HG03135 (cell line): ENCODE results near the gene ESR1.
"Not testable (repeated sequence)": the region's sequence is repeated elsewhere in the genome, so short reads cannot be mapped to it uniquely, and the experiment has no call there.

Source experiments
- ATAC-seq: cut with Tn5 transposase; IDR thresholded peaks from one replicate; pipeline ENCODE4 v1.9.1; 2021; ENCODE audit warnings: mild to moderate bottlenecking, moderate library complexity; ENCODE audit not compliant: unreplicated experiment

The ESR1 gene

DNA sequence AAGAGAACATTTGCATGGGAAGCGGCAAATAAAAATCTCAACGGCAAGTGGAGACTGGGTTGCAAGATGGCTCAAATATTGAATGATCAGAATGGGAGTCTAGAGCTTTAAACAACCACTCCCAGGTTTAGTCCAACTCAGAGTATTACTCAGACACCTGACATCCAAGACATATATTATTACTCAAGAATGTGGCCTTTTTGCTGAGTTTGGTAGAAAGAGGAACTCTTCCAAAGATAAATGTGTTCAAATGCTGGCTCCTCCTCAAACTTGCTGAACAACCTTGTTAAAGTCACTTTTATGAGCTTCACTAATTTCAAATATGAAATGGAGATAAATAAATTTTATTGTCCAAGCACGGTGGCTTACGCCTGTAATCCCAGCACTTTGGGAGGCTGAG, 77.8 kb downstream of the ESR1 start:
- no peak for ATAC-seq

DNA sequence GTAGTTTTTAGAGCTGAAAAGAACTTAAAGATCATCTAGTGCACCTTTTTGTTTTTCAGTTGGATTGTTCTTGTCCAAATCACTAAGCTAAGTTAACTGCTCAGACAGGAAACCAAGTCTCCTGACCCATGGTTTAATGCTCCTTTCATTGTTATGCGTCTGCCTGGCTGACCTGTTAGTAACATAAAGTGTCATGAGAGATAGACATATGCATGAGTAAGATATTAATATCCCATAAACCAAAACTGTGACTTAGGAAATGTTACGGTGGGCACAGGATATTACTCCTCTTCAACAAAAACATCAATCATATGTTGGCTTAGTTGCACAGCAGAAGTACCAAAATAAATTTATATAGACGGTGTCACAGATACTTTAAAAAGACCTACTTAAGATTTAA, 84.0 kb downstream of the ESR1 start:
- ATAC-seq = no peak

DNA sequence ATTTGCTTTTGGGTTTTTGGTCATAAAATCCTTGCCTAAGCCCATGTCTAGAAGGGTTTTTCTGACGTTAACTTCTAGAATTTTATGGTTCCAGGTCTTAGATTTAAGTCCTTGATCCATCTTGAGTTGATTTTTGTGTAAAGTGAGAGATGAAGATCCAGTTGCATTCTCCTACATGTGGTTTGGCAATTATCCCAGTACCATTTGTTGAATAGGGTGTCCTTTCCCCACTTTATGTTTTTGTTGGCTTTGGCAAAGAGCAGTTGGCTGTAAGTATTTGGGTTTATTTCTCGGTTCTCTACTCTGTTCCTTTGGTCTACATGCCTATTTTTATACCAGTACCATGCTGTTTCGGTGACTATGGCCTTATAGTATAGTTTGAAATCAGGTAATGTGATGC, 86.9 kb downstream of the ESR1 start:
- not testable (repeated sequence) for ATAC-seq

DNA sequence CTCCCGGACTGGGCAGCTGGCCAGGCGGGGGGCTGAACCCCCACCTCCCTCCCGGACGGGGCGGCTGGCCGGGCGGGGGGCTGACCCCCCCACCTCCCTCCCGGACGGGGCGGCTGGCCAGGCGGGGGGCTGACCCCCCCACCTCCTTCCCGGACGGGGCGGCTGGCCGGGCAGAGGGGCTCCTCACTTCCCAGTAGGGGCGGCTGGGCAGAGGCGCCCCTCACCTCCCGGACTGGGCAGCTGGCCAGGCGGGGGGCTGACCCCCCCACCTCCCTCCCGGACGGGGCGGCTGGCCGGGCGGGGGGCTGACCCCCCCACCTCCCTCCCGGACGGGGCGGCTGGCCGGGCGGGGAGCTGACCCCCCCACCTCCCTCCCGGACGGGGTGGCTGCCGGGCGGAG, 91.7 kb downstream of the ESR1 start:
- ATAC-seq = not testable (repeated sequence)

DNA sequence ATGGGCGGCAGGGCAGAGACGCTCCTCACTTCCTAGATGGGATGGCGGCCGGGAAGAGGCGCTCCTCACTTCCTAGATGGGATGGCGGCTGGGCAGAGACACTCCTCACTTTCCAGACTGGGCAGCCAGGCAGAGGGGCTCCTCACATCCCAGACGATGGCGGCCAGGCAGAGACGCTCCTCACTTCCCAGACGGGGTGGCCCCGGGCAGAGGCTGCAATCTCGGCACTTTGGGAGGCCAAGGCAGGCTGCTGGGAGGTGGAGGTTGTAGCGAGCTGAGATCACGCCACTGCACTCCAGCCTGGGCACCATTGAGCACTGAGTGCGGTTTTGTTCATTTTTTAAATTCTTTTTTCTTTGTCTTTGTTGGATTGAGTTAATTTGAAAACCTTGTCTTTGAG, 92.3 kb downstream of the ESR1 start:
- not testable (repeated sequence) for ATAC-seq

DNA sequence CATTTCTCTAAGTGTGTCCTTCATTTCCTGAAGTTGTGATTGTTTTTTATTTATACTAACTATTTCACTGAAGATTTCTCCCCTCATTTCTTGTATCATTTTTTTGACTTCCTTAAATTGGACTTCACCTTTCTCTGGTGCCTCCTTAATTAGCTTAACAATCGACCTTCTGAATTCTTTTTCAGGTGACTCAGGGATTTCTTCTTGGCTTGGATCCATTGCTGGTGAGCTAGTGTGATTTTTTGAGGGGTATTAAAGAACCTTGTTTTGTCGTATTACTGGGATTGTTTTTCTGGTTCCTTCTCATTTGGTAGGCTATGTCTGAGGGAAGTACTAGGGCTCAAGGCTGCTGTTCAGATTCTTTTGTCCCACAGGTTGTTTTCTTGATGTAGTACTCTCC, 92.8 kb downstream of the ESR1 start:
- ATAC-seq = no peak

DNA sequence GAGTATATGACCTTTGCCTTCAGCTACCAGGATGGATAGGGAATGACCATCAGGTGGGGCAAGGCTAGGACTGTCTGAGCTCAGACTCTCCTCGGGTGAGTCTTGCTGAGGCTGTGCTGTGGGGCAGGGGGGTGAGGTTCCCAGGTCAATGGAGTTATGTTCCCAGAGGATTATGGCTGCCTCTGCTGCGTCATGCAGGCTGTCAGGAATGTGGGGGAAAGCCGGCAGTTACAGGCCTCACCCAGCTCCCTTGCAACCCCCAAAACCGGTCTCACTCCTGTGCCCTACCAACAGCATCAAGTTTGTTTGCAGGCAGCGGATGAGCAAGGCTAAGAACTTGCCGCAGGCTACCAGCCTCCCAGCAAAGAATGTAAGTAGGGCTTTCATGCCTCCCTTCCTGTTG, 93.5 kb downstream of the ESR1 start:
- no peak for ATAC-seq

DNA sequence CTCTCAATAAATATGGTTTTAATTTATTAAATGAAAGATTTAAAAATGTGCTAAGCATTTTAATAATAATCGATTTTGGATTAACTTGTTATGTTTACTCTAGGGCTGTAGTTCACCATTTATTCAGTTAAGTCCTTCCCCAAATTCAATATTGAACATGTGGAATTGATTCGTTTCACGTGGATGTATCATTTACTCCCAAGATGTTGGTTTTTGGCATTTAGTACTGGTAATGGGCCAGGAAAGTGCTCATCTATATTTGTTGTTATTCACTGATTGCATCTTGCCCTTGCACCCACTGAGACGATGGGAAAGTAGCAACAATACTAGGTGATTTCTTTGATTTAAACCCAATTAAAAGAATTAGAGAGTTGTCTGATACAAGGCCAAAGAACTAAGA, 97.1 kb downstream of the ESR1 start:
- no peak for ATAC-seq

DNA sequence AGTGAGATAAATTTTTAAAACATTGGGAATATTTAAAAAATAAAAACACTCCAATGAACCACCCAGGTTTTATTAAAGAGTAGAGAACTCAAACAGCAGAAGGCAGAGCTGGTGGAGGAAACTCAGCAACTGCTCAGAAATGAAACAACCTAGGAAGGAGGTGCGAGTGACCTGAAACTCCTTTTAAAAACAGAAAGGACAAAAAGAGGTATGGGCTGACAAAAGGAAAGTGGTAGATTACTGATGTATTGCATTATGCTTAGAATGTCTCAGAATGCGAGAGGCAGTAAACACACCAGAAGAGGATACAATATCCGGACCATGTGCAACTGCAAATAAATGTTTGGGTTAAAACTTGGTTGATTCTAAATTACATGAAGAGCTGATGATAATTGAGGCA, 97.6 kb downstream of the ESR1 start:
- ATAC-seq = no peak

DNA sequence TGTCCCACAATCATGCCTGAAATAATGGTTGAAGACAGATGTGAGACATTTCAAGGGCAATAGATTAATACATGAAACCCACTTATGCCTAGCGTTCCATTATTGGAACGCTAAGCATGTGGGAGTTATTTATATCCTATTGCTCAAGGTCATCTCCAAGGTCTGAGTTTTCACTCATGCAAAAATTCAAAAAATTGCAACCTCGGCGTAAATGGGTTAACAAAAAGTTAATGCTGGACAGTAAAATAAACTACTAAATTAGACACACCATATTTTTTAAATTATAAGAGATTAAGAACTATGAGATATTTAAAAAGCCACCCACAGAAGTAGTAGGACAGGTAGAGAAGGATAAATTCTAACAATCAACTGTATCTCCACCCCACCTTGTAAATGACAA, 98.4 kb downstream of the ESR1 start:
- ATAC-seq = no peak

DNA sequence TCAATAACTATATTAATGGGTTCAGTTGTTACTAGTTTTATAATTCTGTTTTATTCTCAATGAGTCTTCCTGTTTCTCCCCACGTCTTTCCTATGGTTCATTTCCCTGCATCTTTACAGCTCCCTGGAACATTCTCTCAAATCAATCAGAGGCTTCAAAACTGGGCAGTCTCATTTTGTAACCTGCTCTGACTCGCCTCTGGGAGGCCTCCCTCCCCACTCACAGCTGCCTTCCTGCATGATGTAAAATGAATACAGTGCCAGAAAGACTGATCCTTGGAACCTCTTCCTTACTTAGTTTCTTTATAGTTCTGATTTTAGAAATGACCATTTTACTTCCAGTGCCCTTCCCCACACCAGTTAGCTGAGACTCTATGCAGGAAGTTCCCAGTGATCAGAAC, 103.9 kb downstream of the ESR1 start:
- no peak for ATAC-seq

DNA sequence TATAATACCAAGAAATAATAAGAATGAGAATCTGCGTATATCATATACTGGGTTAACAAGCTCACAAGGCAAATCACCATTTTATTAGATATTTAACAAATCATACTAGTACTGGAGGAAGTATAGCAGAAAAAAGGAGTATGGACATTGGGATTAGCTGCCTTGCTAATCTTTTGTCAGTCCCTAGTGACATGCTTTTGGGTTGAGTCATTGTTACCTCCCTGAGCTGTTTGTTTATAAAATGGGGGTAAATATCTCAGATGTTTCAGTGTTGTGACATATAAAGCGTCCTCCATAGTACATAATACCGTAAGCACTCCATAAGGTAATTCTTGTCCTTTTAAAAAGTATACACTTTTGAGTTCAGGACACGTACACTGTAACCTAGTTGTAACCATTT, 107.0 kb downstream of the ESR1 start:
- no peak for ATAC-seq

DNA sequence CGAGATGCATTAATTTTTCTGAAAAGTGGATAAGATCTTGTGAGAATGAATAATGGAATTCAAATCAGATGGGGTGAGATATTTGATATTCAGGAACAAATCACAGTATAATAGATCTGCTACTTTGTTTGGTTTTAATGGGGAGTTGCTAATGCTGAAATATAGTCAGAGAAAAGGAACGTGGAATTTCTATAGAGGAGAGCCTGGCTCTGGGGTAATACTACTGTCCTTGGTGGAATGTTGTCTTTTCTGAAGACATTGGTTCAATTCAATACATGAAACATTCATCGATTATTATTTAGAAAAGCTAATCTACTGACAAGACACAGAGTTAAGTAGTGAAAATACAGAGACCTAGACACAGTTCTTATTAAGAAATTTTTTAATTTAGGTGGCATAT, 108.6 kb downstream of the ESR1 start:
- ATAC-seq = no peak

DNA sequence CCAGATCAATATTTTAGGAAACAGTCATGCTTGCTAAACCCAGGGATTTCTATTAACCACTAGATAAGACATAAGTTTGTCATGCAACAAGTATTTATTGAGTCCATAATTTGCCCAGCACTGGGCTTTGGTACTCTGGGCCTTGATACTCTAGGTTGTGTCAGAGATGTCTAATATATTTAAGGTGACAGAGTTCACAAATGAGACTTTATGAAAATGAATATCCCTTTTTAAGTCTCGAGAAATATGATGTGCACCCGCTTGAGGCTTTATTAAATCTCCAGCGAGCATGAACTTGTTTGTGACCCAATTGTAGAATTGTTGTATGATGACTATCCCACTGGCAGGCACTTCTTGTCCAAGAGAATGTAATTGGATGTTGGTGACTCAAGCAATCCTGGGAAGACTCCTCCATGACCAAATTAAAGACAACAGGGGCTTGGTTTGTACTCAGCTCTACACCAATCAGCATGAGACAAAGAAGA, 109.2 kb downstream of the ESR1 start:
- ATAC-seq = no peak

DNA sequence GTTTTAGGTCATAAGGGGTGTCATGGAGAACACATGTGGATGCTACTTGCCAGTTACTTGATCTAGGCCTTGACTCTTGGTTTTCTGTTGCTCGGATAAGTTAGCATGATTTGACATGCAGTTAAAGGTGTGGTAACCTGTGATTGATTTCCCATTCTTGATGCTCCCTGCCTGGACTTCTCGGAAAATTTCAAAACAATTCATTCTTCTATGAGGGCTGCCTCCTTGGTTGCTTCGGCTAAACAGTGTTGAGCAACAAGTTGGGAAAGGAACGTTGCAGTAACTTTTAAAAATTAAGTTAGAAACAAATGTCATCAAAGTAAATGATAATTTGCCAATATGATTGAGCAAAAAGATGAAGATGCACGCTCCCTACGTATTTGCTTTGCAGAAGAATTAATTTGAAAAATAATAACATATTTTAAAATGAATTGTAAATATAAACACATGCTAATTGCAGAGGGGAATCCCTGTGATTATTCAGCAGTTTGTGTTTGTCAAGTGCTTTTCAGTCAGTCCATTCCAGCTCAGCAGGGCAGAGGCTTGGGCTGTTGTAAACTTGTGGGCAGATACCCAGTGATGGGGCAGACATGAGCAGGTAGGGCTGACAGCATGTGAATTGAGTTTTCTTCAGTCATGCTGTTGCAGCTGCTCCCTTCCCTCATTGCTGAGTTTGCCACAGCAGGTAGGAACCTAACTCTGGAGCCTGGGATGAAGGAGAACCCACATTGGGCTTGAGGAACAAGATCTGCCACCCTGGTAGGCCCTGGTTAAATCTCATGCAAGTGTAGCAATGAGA, 110.2 kb downstream of the ESR1 start:
- no peak for ATAC-seq

DNA sequence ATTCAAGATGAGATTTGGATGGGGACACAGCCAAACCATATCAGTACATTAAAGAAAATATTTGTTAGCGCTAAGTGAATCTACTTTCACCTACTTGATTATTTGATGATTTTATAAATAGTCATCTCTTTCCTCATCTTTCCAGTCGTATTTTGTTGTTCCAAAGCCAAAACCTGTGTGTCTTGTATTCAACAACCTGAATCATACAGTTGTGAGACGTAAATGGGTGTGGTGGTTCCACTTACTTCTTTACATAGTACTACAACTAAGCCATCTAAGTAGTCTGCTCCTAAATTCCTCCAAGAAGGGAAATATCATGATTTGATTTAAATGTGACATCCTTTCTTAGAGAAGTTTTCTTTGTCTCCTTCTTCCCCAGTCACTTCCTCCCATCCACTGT, 132.8 kb downstream of the ESR1 start:
- ATAC-seq = no peak

DNA sequence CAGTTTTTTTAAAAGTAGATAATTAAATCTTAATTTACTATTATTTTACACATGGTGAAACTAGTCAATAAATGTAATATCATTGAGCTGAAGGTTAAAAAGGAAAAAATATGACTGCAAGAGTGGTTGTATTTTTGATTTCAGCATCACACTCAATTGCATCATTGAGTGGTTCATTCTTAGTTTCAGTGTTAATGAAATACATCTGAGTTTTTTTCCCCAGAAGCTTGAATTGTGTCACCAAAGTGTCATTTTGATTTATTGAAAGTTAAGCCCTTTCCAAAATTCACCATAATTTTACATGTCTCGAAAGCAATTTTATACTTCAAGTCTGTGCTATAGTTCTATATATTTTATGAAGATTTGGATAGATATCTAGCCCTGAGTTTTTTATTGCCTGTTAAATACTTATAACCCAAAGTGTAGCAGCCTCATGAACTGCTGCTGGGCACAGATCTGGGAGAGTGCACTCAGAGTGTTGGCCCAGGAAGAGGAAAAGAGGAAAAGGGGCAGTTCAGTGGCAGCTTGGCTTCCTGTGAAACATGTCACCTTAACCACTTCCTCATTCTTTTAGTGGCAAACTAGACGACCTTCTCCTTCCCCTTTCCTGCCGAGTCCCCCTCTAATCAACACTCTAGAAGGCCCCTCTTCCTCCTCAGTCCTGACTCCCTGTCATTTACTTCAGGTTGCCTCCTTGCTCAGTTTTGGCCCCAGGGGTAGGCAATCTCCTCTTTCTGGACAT, 140.7 kb downstream of the ESR1 start:
- no peak for ATAC-seq

DNA sequence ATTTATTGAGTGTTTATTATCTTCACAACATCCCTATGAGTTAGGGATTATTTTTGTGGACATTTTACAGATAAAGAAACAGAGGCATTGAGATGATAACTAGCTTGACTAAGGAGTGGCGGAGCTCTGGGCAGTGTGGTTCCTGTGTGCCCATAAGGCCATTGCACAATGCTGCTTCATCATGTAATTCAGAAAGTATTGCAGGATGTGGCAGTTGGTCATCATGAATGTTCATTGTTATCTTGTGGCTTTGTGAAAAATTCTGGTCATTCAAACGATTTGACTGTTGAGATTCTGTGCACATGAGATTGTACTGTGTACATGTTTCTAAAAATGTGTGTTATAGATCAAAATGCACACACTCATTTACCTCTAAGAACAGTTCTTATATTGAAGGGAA, 150.8 kb downstream of the ESR1 start:
- ATAC-seq = no peak

DNA sequence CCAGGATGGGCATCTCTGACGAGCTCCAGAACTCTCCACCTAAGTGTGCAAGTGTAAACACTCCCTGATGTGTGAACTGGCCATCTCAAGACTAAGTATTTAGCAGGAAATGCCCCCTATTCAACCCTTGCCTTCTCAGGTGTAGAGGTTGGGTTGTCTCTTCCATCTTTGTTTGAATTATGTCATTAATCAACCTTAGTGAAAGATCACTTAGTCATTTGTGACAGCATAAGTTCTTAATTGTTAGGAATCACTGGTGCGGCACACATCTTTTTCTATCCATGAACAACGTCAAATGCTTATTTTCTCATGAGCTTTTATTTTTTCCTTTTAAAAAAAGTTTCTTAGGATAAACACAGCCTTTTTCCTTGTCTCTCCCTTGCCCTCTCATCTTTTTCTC, 151.6 kb downstream of the ESR1 start:
- ATAC-seq = no peak

DNA sequence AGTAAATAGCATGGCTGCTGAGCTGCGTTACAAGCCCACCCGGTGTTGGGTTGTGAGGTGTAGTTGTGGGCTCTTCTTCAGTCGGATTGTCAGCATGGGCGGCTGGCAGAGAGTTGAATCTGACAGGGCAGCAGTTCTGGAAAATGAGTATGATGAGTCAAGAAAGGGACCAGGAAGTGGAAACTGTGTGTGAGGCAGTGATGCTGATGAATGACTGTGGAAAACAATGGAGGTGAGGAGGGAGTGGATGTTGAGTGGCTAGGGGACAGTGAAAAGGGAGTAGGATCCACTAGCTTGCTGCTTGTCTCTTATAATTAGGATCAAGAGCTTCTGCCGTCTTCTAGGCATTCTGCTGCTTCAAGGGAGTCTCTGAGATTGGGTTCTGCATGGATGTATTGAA, 154.3 kb downstream of the ESR1 start:
- ATAC-seq = no peak

DNA sequence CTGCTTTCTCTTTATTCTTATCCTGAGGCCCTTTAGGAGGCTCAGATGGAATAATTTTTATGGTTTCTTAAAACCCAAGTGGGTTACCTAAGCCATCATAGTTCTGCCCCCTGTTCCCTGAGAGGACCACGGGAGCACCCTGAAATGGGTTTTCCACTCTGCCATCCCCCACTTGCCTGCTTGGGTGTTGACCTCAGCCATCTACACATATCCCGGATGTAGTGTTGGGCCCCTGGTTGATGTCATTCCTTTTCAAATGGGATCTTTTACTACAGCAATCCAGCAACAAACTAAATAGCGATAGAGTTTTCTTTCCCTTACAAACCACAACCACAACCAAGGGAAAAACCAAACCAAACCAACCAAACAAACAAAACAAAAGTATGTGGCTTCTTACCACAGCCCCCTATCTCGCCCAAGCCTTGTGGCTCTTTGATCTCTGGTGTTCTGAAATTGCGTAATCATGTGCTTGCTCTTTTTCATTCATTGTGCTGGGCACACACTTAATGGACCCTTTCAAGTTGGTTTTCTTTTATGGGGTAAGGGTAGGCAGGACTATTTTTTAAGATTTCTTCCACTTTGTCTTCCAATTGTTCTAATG, 154.9 kb downstream of the ESR1 start:
- no peak for ATAC-seq

DNA sequence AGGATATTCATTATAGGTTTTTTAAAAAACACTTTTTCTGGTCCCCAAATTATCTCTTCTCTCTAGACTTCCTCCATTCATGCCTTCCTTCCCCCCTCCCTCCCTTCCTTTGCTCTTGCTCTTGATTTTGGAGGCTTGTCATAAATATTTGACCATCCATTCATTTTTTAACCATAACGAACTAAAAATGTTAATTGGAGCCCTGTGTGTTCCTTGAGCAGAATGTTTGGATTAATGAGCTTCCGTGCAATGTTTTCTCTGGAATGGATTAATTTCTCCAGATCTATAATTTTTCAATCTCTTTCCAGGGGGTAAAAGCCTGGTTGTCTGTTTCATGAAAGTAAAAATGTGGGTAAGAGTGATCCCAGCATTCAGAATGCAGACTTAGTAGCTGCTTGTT, 155.5 kb downstream of the ESR1 start:
- ATAC-seq = no peak
